Upper lobe of right lung (tissue), 1 donor: Measurements from ENCODE around the gene CXXC5. TPM values are rescaled to one million over a fixed set of nuclear protein-coding genes. Genes with fewer than 3 reads are reported as not detected.

Experiments
- ATAC-seq: fragments of 200-7000 bp; cut with Tn5 transposase; one replicate; pipeline ENCODE4 v1.9.1; 2020; ENCODE audit warnings: mild to moderate bottlenecking, moderate library complexity
- DNase-seq: peaks from one replicate; pipeline ENCODE4 v3.0.0-alpha.2; 2020
- H3K27ac ChIP-seq: fragments of 200-600 bp; one replicate; pipeline ENCODE4 v1.8.0; 2022
- H3K27me3 ChIP-seq: fragments of 200-600 bp; one replicate; pipeline ENCODE4 v1.8.0; 2022; ENCODE audit warnings: mild to moderate bottlenecking
- H3K36me3 ChIP-seq: fragments of 200-600 bp; one replicate; pipeline ENCODE4 v1.8.0; 2022
- H3K4me1 ChIP-seq: fragments of 200-600 bp; one replicate; pipeline ENCODE4 v1.8.0; 2022
- H3K4me3 ChIP-seq: fragments of 200-600 bp; one replicate; pipeline ENCODE4 v1.8.0; 2022; ENCODE audit warnings: mild to moderate bottlenecking
- H3K9me3 ChIP-seq: fragments of 200-600 bp; one replicate; pipeline ENCODE4 v1.8.0; 2022
- intact Hi-C: fragments of 100-400 bp; cut with DNase I; formaldehyde crosslinking; loops from one replicate; pipeline ENCODE4 v1.11.0; 2022
- total RNA-seq: library from RNA; stranded (reverse); fragmentation: NEBNext Ultra II Directional; extraction: Animal tissue kit (Norgen Biotek cat#: 25700); gene quantifications from one replicate; pipeline ENCODE4 v1.2.1, GENCODE V29; 2021
- TF ChIP-seq, protein P1 (sequence below): fragments of 200-600 bp; IDR thresholded peaks from one replicate; pipeline ENCODE4 v1.8.0; 2022; ENCODE audit warnings: antibody characterized with exemption
- donor health status: DM: no; HTN: yes; CAD: no; lungs with severe emphysema.

Gene CXXC5
- total RNA-seq, 1 donor from 2014 or later, result 30.6 TPM

DNA sequence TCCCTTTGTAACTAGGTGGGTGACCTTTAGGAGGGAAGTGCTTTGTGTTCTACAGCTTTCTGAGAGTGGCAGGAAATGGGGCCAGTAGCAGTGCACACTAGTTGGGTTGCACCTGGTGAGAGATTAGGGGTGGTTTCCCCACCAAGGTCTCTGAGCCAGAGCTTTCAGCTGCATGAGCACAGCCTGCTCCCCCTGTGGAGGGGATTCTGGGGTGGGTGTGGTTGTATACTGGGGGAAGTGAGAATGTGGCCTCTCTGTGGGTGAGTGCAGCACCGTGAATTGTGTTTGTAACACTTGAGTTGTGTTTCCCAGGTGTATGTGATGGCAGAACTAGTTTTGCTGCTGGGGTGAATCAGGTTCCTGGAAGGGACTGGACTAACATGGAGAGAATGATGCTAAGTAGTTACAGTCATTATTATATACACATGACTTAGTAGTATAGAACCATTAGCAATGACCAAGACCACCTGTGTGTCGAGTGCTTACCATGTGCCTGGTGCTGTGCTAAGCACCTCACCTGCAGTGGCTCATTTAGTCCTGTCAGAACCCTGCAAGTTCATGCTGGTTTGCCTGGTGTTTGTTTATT, 11.8 kb upstream of the CXXC5 start:
- H3K4me1 ChIP-seq, result peaks cover 31% of the 10 kb centered on the region
- peak overlapping the region; percentile 53 for H3K4me3 ChIP-seq
- H3K27me3 ChIP-seq, result no peaks in the 10 kb centered on the region
- intact Hi-C loops, result loop anchor here (10.0 kb wide), 1 partner anchor 59 kb away; no protein-coding TSS in a partner anchor
- H3K9me3 ChIP-seq, result no peaks in the 10 kb centered on the region
- DNase-seq (no peak), ATAC-seq (no peak)
- H3K27ac ChIP-seq, result peak overlapping the region; percentile 81
- TF ChIP-seq, protein P1, sequence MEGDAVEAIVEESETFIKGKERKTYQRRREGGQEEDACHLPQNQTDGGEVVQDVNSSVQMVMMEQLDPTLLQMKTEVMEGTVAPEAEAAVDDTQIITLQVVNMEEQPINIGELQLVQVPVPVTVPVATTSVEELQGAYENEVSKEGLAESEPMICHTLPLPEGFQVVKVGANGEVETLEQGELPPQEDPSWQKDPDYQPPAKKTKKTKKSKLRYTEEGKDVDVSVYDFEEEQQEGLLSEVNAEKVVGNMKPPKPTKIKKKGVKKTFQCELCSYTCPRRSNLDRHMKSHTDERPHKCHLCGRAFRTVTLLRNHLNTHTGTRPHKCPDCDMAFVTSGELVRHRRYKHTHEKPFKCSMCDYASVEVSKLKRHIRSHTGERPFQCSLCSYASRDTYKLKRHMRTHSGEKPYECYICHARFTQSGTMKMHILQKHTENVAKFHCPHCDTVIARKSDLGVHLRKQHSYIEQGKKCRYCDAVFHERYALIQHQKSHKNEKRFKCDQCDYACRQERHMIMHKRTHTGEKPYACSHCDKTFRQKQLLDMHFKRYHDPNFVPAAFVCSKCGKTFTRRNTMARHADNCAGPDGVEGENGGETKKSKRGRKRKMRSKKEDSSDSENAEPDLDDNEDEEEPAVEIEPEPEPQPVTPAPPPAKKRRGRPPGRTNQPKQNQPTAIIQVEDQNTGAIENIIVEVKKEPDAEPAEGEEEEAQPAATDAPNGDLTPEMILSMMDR, result no peak
- H3K36me3 ChIP-seq, result peaks cover 12% of the 10 kb centered on the region

DNA sequence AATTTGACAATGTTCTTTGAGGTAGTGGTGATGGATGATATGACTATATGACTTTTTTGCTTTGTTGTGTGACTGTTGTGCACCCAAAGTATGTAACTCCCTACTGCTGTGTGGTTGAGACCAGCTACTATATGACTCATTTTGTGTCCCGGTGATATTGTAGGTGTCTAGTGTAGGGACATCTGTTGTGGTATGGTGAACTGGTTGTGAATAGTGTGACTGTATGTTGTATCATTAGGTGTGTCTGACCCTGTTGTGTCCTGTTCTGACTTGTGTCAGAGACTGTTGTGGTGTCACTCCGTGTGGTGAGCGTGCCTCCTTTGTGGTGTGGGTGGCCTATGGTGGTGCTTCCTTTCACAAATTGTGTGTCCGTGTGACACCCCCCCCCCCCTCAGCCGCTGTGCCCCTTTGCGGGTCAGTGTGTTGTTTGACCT, 11.2 kb upstream of the CXXC5 start:
- DNase-seq (no peak), ATAC-seq (no peak)
- TF ChIP-seq, protein P1, result no peak
- H3K36me3 ChIP-seq, result peaks cover 7% of the 10 kb centered on the region
- peak overlapping the region; percentile 81 for H3K27ac ChIP-seq
- intact Hi-C loops, result loop anchor here (10.0 kb wide), 1 partner anchor 58 kb away; no protein-coding TSS in a partner anchor
- peak overlapping the region; percentile 53 for H3K4me3 ChIP-seq
- H3K27me3 ChIP-seq, result no peaks in the 10 kb centered on the region
- no peaks in the 10 kb centered on the region for H3K9me3 ChIP-seq
- peaks cover 31% of the 10 kb centered on the region for H3K4me1 ChIP-seq

DNA sequence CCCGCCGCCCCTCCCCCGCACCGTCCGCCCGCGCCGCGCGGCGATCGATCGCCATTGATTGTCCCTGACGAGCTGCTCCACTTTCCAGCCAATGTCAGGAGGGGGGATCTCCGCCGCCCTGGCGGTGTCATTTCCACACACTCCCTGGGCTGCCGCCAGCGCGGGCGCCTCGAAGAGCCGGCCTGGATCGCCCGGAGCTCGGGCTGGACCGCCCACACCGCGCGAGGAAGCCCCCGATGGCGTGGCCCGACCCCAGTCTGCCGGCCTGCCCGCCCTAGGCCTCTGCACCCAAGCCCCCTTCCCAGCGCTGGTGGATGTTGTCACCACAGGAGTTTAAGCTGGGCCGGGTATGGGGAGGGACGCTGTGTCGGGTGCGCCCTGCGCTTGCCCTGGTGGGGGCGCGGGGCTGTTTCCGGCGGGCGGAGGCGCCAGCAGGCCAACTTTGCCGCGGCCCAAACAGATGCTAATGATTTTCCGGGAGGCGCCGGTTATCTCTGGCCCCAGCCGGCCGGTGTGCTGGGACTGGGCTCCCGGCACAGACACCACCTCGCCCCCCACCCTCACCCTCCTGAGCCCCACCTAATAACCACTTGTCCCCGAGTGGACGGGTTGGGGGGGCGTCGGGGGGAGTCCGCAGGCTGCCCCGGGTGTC, 10.6 kb upstream of the CXXC5 start:
- Histone ChIP-seq H3K4me1 (peaks cover 31% of the 10 kb centered on the region), H3K27ac (peak overlapping the region; percentile 81), H3K27me3 (no peaks in the 10 kb centered on the region), H3K4me3 (peak overlapping the region; percentile 53), H3K36me3 (peaks cover 1% of the 10 kb centered on the region), H3K9me3 (no peaks in the 10 kb centered on the region)
- intact Hi-C loops, result loop anchor here (10.0 kb wide), 1 partner anchor 57 kb away; no protein-coding TSS in a partner anchor
- TF ChIP-seq, protein P1, result peak; percentile 34
- ATAC-seq, result peak; percentile 77
- peak; percentile 92 for DNase-seq

DNA sequence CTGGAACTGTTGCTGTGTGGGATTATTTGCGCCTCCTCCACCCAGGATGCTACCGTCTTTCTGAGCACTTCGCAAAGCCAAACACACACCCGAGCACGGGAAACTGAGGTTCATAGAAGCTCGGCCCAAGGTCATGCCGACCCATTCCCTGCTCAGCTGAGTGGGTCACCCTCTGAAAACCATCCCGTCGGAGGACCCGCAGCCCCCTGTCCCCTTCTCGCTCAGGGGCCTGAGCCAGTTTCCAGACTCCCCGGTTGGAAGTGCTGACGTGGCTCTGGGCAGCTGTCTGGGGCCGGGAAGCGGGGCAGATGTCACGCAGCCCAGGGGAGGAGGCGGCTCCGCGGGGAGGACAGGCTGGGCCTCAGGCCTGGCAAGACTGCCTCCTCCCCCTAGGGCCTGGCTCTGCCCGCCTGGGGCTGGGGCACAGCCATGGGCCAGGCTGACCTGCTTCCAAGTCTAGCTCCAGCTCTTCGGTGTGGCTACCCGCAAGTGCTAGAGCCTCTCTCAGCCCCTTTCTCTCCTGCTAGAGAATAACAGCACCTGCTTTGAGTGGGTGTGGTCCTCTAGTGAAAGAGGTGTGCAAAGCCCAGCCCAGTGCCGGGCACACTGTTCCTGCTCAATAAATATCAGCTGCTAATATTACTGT, 9.9 kb upstream of the CXXC5 start:
- ATAC-seq (peak; percentile 76), DNase-seq (peak; percentile 91)
- Histone ChIP-seq H3K9me3 (no peaks in the 10 kb centered on the region), H3K36me3 (no peaks in the 10 kb centered on the region), H3K27me3 (no peaks in the 10 kb centered on the region), H3K27ac (peak overlapping the region; percentile 81), H3K4me3 (peak overlapping the region; percentile 53), H3K4me1 (peaks cover 32% of the 10 kb centered on the region)
- intact Hi-C loops, result loop anchor here (10.0 kb wide), 1 partner anchor 57 kb away; no protein-coding TSS in a partner anchor
- TF ChIP-seq, protein P1, result no peak

DNA sequence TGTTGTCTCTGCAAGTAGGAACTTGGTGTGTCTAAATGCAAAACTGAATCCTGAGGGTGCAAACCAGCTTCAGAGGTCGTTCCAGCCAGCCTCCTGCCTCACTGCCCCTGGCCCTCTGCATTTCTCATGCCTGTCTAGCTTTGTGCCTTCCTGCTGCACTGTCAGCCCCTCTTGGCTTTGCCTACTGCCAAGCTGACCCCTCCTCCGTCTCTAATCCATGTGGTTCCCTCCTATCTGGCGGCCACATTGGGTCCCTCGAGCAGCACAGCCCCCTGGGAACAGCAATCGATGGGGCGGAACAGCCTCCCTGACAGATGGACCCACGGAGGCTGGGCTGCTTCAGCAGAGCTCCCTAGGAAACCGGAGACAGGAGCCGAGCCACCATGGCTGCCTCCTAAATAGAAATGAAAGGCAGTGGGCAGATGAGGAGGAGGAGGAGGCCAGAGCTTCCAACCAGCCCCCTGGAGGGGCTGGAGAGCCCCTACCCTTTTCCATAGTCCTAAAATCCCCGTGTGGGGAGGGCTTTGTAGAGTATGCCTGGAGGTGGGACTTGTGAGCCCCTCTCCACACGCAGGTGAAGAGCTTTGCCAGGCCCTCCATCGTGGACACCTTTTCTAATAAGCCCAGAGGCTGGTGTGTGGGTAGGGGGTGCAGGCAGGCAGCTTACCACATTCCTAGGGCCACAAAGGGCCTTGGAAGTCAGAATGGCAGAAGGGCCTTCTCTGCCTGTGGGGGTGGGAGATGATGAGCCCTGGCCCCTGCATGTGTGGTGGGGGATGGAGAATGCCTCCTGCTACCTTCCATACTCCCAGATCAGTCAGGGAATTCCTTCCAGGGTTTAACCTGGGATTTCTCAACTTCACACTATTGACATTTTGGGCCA, 9.2 kb upstream of the CXXC5 start:
- DNase-seq (no peak), ATAC-seq (no peak)
- peak overlapping the region; percentile 81 for H3K27ac ChIP-seq
- TF ChIP-seq, protein P1, result no peak
- no peak overlapping the region for H3K4me3 ChIP-seq
- H3K36me3 ChIP-seq, result no peaks in the 10 kb centered on the region
- H3K4me1 ChIP-seq, result peaks cover 40% of the 10 kb centered on the region
- intact Hi-C loops, result loop anchor here (10.0 kb wide), 1 partner anchor 56 kb away; no protein-coding TSS in a partner anchor
- no peaks in the 10 kb centered on the region for H3K27me3 ChIP-seq
- H3K9me3 ChIP-seq, result no peaks in the 10 kb centered on the region
